LoVo (cell line): Measurements from ENCODE around the gene OR5B3.
"Not testable (repeated sequence)": the region's sequence is repeated elsewhere in the genome, so short reads cannot be mapped to it uniquely, and the experiment has no call there.

ENCODE experiments used
- DNase-seq: peaks from one replicate; pipeline ENCODE4 v3.0.0-alpha.2; 2016; ENCODE audit warnings: low spot score

OR5B3 gene

GRCh38 chr11:58406774-58407173 is at the start of gene OR5B3:
OR5B3 (minus strand) TSS chr11:58406874; CDS start chr11:58403409, 3,465 bp downstream.
- no peak for DNase-seq

DNA sequence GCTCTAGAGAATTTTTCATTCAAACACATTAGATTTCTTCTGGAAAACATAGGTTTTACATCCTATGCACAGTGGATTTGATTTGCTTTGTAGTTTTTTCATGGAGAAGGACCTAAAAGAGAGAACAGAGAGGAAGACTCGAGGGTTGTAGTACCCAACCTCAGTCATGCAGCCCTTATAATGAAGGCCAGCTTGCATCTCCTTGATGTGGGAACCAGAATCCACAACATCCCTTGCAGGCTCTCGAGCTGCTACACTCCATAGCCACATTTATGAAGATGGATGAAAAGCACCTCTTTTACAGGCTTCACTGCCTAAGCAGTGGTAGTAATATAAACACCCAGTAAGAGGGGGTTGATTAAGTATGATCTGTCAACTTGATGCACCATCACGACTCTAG is 44.9 kb upstream of the OR5B3 start:
- no peak for DNase-seq

DNA sequence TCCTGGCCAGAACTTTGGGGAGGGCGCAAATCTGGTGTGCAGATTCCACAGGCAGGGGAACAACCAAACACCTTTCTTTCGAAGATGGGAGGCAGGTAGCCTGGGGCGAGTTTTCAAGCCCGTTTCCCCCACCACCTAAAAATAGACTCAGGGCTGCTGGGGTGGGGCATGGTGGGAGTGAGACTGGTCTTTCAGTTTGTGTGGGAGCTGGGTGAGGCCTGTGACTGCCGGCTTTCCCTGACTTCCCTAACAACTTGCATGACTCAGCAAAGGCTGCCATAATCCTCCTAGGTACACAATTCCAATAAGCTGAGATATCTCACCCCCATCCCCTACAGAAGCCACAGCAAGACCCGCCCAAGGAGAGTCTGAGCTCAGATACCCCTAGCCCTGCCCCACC is 39.6 kb upstream of the OR5B3 start:
- DNase-seq = no peak

GRCh38 chr11:58444300-58444699 is 37.6 kb upstream of the OR5B3 start:
- DNase-seq = no peak

DNA sequence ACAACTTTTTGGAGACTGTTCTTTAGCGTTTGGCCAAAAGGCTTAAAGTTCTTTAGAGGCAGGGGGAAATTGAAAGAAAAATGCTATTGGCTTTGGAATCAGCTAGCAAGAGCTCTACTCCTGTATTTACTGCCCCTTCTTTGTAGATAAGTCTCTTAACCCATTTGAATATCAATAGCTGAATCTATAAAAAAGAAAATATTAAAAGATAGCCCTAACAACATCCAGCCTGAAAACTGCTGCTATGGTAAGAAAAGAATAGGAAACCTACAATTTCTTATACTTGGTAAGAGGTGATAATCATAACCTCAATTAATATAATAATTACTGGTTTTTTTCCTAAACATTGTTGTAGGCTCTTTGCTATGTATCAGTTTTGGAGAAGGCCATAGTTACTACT is 35.5 kb upstream of the OR5B3 start, which contains the start of gene OR5B12:
Gene OR5B12 (minus strand): TSS at position 101 of the 400 bp plus-strand sequence. CDS start 2,085 bp downstream, outside the sequence.
- no peak for DNase-seq

DNA sequence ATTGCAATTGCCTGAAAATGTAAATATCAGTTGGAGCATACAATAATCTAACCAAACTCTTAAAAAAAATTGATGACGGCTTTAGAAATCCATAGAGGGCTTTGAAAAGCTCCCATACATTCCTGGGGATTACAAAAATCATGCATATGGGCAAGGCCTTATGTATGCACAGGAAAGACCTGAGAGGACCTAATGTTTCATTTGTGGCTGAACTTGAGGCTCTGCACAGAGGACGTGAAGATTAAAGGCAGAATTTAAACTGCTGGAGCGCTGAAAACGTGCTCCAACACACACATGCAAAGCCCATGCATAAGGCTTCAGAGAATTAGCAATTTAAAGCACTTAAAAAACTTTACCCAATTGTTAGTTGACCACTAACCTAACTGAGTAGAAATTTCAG is 31.8 kb upstream of the OR5B3 start:
- DNase-seq = no peak

GRCh38 chr11:58434217-58434616 is 27.5 kb upstream of the OR5B3 start:
- DNase-seq = no peak

DNA sequence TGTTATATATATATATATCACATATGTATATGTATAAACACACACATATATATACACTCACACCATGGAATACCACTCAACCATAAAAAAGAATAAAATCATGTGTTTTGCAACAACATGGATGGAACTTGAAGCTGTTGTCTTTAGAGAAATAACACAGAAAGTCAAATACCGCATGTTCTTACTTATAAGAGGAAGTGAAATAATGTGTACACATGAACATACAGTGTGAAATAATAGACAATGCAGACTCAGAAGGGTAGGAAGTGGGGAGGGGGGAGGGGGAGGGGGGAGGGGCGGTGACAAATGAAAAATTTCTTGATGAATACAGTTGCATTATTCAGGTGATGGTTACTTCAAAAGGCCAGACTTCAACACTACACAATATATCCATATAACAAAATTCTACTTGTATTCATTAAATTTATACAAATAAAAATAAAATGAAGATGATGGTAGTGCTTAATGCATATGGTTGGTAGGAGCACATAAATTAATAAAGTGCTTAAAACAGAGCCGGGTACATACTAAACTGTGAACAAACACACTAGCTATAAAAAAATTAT is 27.0 kb upstream of the OR5B3 start:
- DNase-seq = no peak

DNA sequence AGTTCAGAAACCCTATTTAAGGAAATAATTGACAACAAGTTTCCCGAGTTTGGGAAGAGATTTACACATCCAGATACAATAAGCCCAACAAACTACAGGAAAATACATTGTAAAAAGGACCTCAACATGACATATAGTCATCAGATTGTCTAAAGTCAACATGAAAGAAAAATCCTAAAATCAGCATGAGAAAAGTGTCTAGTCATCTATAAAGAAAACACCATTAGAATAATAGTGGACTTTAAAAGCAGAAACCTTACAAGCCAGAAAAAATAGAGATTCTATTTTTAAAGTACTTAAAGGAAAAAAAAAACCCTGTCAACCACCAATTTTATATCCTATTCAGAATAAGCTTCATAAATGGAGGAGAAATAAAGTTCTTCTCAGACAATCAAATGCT is 22.6 kb upstream of the OR5B3 start:
- DNase-seq = no peak

- DNase-seq = no peak
Observed at GRCh38 chr11:58428021-58428420, 21.3 kb upstream of the OR5B3 start, which contains the start of gene OR5B2. OR5B2 (minus strand) TSS chr11:58428121; CDS start chr11:58423261, 4,860 bp downstream.

GRCh38 chr11:58399622-58400021 is 7.1 kb downstream of the OR5B3 start:
- not testable (repeated sequence) for DNase-seq

GRCh38 chr11:58395581-58395980 is 11.1 kb downstream of the OR5B3 start:
- no peak for DNase-seq

- no peak for DNase-seq
Observed at GRCh38 chr11:58394195-58394594, 12.5 kb downstream of the OR5B3 start.

GRCh38 chr11:58392746-58393145 is 13.9 kb downstream of the OR5B3 start:
- no peak for DNase-seq

DNA sequence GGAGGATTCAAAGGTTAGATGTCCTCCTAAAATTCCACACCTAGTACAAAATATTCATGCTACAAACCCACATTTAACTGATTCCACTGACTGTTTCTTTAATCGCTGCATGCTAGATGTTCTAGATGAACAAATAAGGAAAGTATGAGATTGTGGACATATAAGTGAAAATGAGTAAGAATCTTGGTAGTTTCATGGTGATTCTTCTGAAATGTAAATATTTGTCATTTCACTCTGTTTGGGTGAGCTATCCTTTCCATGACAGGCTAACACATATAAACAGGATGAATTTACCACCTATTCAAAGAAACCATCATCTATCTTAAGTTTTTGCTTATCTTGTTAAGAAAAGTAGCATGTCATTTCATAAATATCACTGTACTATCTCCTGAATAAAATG is 14.8 kb downstream of the OR5B3 start:
- no peak for DNase-seq

- DNase-seq = no peak
Observed at GRCh38 chr11:58390551-58391063, 16.1 kb downstream of the OR5B3 start.

DNA sequence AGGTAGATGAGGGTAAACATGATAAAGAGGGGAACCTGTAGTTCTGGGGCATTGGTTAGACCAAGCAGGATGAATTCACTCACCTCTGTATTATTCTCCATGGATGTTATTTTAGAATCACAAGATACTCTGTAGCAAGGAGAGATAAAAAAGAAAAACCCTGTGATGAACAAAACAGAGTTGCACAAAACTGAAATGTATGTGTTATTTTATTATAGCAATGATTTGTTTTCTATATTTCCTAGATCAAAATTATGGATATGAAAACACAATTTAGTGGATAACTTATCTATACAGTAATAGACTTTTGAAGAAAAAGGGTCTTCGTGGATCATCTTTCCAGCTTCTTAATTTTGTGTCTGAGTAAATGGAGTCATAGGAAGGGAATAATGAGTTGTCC is 47.7 kb downstream of the OR5B3 start, which contains the start of gene OR5B17:
Gene OR5B17 (minus strand): TSS at position 101 of the 400 bp plus-strand sequence. CDS start 0 bp downstream, at position 101.
- no peak for DNase-seq

DNA sequence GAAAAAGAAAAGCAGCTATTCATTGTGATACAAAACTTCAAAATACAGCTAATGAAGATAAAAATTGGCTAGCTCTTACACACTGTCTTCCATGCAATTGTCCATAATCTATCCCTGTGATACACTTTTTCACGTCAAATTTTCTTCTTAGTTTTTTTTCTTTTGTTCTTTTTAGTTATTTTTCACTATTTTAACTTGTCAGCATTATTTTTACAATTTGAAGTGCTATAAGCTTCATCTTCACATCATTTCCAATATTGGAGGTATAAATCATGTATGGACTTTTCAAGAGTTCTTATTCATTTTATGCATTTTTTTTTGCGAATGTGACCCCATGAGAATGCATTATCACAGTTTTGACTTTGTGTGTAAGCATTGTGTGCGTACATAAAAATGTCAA is 51.9 kb downstream of the OR5B3 start:
- DNase-seq = no peak
